Measurements from ENCODE around the gene ZNF540. TPM values are rescaled to one million over a fixed set of nuclear protein-coding genes. Genes with fewer than 3 reads are reported as not detected.
A peak's percentile ranks its signal among the peaks of the same experiment; 100 is the strongest.

ZNF540 gene
- total and polyA plus RNA-seq, 2 experiments from 2014 or later = 3.0 TPM; not detected in 1

GRCh38 chr19:37654629-37655300 is 60.1 kb downstream of the ZNF540 start (continued):
- no peak for TF ChIP-seq ETS1 (IDR thresholded peaks at IDR 0.05)
- no peak for TF ChIP-seq CTCF (conservative IDR thresholded peaks at IDR 0.05; ENCODE audit: low read depth in 2 of 2)
- TF ChIP-seq NANOG (IDR thresholded peaks at IDR 0.05; ENCODE audit: borderline replicate concordance) = no peak
- no peak for TF ChIP-seq JUNB (IDR thresholded peaks at IDR 0.05; ENCODE audit: unreplicated experiment)
- TF ChIP-seq REST (IDR thresholded peaks at IDR 0.05; ENCODE audit: unreplicated experiment) = peak; percentile 41
- no peak for TF ChIP-seq EZH2phosphoT487 (IDR thresholded peaks at IDR 0.05; ENCODE audit: unreplicated experiment)
- no peak for TF ChIP-seq ZNF331 (CRISPR knock-in tag; IDR thresholded peaks at IDR 0.05; ENCODE audit: low read depth)
- no peak for TF ChIP-seq ZNF114 (CRISPR knock-in tag; IDR thresholded peaks at IDR 0.05)
- TF ChIP-seq CREB1 (CRISPR knock-in tag; IDR thresholded peaks at IDR 0.05; ENCODE audit: low read depth) = no peak

GRCh38 chr19:37655301-37655688 is 60.6 kb downstream of the ZNF540 start, which contains the start of gene ZFP30:
Gene ZFP30 (minus strand): TSS chr19:37655465. CDS start chr19:37647822, 7,643 bp downstream.
- Mint-ChIP-seq H3K27me3 (ENCODE audit: insufficient read depth, low read depth, poor library complexity) (peaks cover 18% of the 10 kb centered on the region), H3K4me3 (peak within 1 kb of the TSS; percentile 85), H3K4me1 (peaks cover 17% of the 10 kb centered on the region), H3K36me3 (ENCODE audit: low read depth) (no peaks in the 10 kb centered on the region; the same call in 1 of the 3 replicates), H3K27ac (peak within 1 kb of the TSS; percentile 90), H3K9me3 (peaks cover 7% of the 10 kb centered on the region; the same call in 2 of the 3 replicates)
- peaks cover 5% of the 10 kb centered on the region for H4K20me1 ChIP-seq (replicated peaks; ENCODE audit: insufficient read depth)
- H2AFZ ChIP-seq = peak within 1 kb of the TSS; percentile 97
- peaks cover 23% of the 10 kb centered on the region for H3K79me2 ChIP-seq (replicated peaks; ENCODE audit: insufficient read depth)
- peaks cover 40% of the 10 kb centered on the region for H3K27me3 ChIP-seq (ENCODE audit: insufficient read depth)
- peak within 1 kb of the TSS; percentile 95 for H3K4me2 ChIP-seq
- H3K36me3 ChIP-seq (ENCODE audit: insufficient read depth) = no peaks in the 10 kb centered on the region
- peaks cover 6% of the 10 kb centered on the region; the same call in 1 of the 2 replicates for H3F3A ChIP-seq (replicated peaks; ENCODE audit: low read depth)
- H3K9me2 ChIP-seq (ENCODE audit: insufficient read depth) = no peaks in the 10 kb centered on the region
- no peak within 1 kb of the TSS; the same call in 1 of the 2 replicates for H3K27ac ChIP-seq (ENCODE audit: low read depth)
- peak; percentile 84 for ATAC-seq
- DNase-seq (ENCODE audit: low spot score) = peak; percentile 75
- peaks cover 10% of the 10 kb centered on the region for H3K4me1 ChIP-seq (ENCODE audit: insufficient read depth)
- TF ChIP-seq EZH2phosphoT487 (IDR thresholded peaks at IDR 0.05; ENCODE audit: unreplicated experiment) = no peak
- TF ChIP-seq ZNF114 (CRISPR knock-in tag; IDR thresholded peaks at IDR 0.05) = no peak
- TF ChIP-seq ETS1 (IDR thresholded peaks at IDR 0.05) = no peak
- TF ChIP-seq EZH2 (IDR thresholded peaks at IDR 0.05; ENCODE audit: low read depth, unreplicated experiment) = no peak
- no peak; the same call in 1 of the 2 replicates for TF ChIP-seq POLR2AphosphoS5 (IDR thresholded peaks at IDR 0.05; ENCODE audit: low read depth)
- H3K4me3 ChIP-seq = peak within 1 kb of the TSS; percentile 88
